ENCODE results near the gene FOXP1.

Gene FOXP1

DNA sequence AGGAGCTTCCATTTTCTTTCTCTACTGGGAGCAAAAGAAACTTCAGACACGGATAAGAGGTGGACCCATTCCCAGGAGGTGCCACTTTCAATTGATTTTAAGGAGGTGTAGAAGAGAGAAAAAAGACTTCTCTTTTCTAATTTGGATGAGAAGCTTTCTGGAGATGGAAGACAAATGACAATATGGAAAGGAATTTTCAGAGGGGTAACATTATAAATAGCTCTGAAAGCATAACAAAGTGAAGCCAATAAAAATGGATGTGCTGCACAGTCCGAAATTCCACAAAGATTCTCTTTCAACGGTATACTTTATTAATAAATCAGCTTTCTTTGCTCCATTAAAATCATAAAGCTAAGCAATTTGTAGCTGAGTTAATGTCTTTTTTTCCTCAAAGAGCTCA is 663.9 kb downstream of the FOXP1 start:
- no peak for DNase-seq

- DNase-seq = no peak
Observed at GRCh38 chr3:70919091-70919490, 664.4 kb downstream of the FOXP1 start.

DNA sequence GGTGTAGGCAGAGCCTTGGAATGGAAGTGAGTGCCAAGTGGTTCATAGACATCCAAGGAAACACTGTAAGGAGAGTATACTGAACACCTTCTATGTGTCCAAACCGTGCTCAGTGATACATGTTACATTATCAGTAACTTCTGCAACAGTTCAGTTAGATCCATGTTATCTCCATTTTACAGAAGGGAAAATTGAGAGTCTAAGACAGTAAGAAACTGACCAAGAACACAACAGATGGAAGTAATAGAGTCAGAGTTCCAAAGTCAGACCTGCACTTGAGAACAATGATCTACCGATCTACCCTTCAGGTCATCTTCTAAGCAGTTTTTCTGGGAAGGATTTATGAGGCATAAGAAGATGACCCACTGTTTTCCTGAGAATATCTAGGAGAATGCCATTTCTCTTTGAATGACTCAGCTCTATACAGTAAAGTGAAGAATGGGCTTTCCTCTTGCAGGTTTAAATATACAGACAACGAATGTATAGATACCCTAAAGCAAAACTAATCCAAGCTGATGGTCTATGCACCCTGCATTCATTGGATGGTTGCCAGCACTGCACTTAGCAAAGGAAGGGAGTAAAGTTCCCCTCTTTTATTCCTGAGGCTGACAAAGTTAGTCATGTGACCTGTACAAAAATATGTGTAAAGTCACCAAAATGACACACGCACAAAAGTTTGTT is 667.0 kb downstream of the FOXP1 start:
- no peak for DNase-seq

GRCh38 chr3:70914862-70915261 is 668.7 kb downstream of the FOXP1 start:
- no peak for DNase-seq

- no peak for DNase-seq
Observed at GRCh38 chr3:70911719-70912118, 671.8 kb downstream of the FOXP1 start.

DNA sequence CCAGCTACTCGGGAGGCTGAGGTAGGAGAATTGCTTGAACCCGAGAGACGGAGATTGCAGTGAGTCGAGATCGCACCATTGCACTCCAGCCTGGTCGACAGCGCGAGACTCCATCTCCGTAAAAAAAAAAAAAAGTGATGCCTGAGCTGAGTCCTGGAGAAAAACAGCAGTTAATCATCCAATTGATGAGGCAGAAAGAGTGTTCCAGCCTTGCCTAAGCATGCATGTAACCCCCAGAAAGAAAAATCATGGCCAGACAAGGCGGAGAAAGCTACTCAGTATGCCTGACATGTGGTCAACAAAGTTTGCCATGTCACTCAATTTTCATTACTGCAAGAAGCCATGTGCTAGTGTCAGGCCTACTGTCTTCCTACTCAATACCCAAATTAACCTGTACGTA is 678.0 kb downstream of the FOXP1 start:
- DNase-seq = no peak
